HepG2 (cell line): ENCODE measurements around the gene MAVS. TPM values are rescaled to one million over a fixed set of nuclear protein-coding genes. Genes with fewer than 3 reads are reported as not detected.

ENCODE experiments used
- ASH2L ChIP-seq: fragments of 300-600, 200-600 bp; sonication (generic); IDR thresholded peaks from 2 replicates; pipeline ENCODE4 v1.7.0; 2017; ENCODE audit warnings: low read depth, mild to moderate bottlenecking, moderate library complexity, mixed read lengths, low read length; ENCODE audit not compliant: insufficient read length
- HES4 ChIP-seq: sonication (generic); formaldehyde crosslinking; IDR thresholded peaks from 2 replicates; pipeline ENCODE4 v1.9.0; 2021; ENCODE audit warnings: mild to moderate bottlenecking, missing genetic modification reagents, borderline replicate concordance
- HIVEP1 ChIP-seq: sonication (generic); formaldehyde crosslinking; IDR thresholded peaks from 2 replicates; pipeline ENCODE4 v1.4.0; 2020; ENCODE audit warnings: mild to moderate bottlenecking, missing genetic modification reagents
- MAFF ChIP-seq: IDR thresholded peaks from 2 replicates; pipeline ENCODE4 v1.6.1; 2011; ENCODE audit warnings: low read depth, low read length, improper control_type of control experiment
- NFIC ChIP-seq: IDR thresholded peaks from 2 replicates; pipeline ENCODE4 v1.6.1; 2012; ENCODE audit warnings: mild to moderate bottlenecking, low read length, inconsistent platforms
- SALL1 ChIP-seq: sonication (generic); formaldehyde crosslinking; IDR thresholded peaks from 2 replicates; pipeline ENCODE4 v1.8.0; 2022; ENCODE audit warnings: mild to moderate bottlenecking, missing genetic modification reagents
- TMF1 ChIP-seq: sonication (generic); formaldehyde crosslinking; IDR thresholded peaks from 2 replicates; pipeline ENCODE4 v1.8.1; 2022; ENCODE audit warnings: low read depth, missing genetic modification reagents
- ZFX ChIP-seq: sonication (generic); formaldehyde crosslinking; IDR thresholded peaks from 2 replicates; pipeline ENCODE4 v1.4.0; 2020; ENCODE audit warnings: mild to moderate bottlenecking, low read depth, missing genetic modification reagents, moderate library complexity
- ZNF331 ChIP-seq: sonication (generic); formaldehyde crosslinking; IDR thresholded peaks from 2 replicates; pipeline ENCODE4 v1.4.0; 2020; ENCODE audit warnings: missing genetic modification reagents
- ZNF607 ChIP-seq: sonication (generic); formaldehyde crosslinking; IDR thresholded peaks from 2 replicates; pipeline ENCODE4 v1.5.1; 2020; ENCODE audit warnings: missing genetic modification reagents, mild to moderate bottlenecking, borderline replicate concordance
- ZNF775 ChIP-seq: sonication (generic); formaldehyde crosslinking; IDR thresholded peaks from 2 replicates; pipeline ENCODE4 v1.4.0; 2020; ENCODE audit warnings: missing genetic modification reagents, mild to moderate bottlenecking, moderate library complexity, borderline replicate concordance
- polyA plus RNA-seq, 8 experiments: library from polyadenylated mRNA; depleted of rRNA in 3 of 8; stranded (reverse) in 7 of 8; unstranded in 1 of 8; fragments of >200 nt; fragmentation: Illumina TruSeq in 4 of 8; extraction: Trizol in 4 of 8; gene quantifications; 2 replicates each; pipeline versions ENCODE4 v1.2.1 to v1.2.3, GENCODE V29; 2011 to 2016; ENCODE audit warnings: low read depth in 4 of 8, missing spikeins in 1 of 8, mixed read lengths in 1 of 8; ENCODE audit not compliant: insufficient read depth in 1 of 8
- total RNA-seq, 5 experiments: library from RNA; depleted of rRNA; stranded (reverse); fragments of >200 nt; fragmentation: Illumina TruSeq; extraction: Trizol; gene quantifications; 2 replicates each; pipeline ENCODE4 v1.2.3, GENCODE V29; 2016; ENCODE audit warnings: low read depth in 1 of 5
- TF ChIP-seq, protein P1 (sequence below): sonication (generic); formaldehyde crosslinking; IDR thresholded peaks from 2 replicates; pipeline ENCODE4 v1.5.0; 2020; ENCODE audit warnings: missing genetic modification reagents
- TF ChIP-seq, protein P2 (sequence below): sonication (generic); formaldehyde crosslinking; IDR thresholded peaks from 2 replicates; pipeline ENCODE4 v1.4.0; 2020; ENCODE audit warnings: missing genetic modification reagents
- TF ChIP-seq, protein P3 (sequence below): sonication (generic); formaldehyde crosslinking; IDR thresholded peaks from 2 replicates; pipeline ENCODE4 v1.8.0; 2022; ENCODE audit warnings: mild to moderate bottlenecking, missing genetic modification reagents; ENCODE audit not compliant: insufficient replicate concordance
- TF ChIP-seq, protein P4 (sequence below): sonication (generic); formaldehyde crosslinking; conservative IDR thresholded peaks from 2 replicates; pipeline ENCODE4 v1.4.0; 2020; ENCODE audit warnings: missing genetic modification reagents
- TF ChIP-seq, protein P5 (sequence below): sonication (generic); formaldehyde crosslinking; IDR thresholded peaks from 2 replicates; pipeline ENCODE4 v1.4.0; 2020; ENCODE audit warnings: missing genetic modification reagents, borderline replicate concordance
- TF ChIP-seq, protein P6 (sequence below): sonication (generic); formaldehyde crosslinking; IDR thresholded peaks from 2 replicates; pipeline ENCODE4 v1.9.0; 2021; ENCODE audit warnings: missing genetic modification reagents, borderline replicate concordance

The MAVS gene
- total and polyA plus RNA-seq, 2 of the 13 experiments (the other 11 are each of a cell fraction or from before 2014, with no cell fraction given), result 27.3 to 36.6 TPM

DNA sequence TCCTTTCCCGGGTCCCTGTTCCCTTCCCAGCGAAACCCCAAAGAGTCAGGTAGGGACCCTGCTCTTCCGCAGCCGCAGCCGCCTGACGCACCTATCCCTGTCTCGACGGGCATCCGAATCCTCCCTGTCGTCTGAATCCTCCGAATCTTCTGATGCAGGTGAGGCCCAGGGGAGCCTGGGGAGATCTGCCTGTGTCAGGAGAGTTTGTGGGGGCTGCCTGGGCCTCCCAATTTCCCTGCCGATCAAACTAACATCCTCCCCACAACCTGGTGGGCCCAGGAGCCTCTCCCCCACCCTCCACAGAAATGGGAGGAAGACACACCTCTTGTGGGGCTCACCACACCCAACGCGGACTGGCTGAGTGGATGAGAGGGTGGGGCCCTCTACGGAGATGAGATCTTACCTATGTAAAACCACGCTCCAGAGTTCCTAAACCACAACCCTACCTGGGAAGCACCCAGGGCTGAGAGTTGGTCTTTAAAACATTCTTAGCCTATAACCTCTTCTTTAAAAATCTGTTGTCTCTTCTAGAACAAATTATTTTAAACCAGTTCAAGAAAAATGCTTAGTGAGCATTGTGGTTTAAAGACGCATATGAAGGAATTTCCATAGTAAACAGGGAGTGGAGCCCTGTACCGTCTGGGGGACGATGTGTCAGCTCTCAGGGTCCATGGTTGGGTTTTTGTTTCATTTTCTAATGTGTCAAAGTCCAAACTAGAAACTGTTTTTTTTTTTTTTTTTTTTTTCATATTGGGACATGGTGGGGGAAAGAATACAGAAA lies 48.9 kb upstream of the MAVS start (continued):
- TF ChIP-seq, protein P1, sequence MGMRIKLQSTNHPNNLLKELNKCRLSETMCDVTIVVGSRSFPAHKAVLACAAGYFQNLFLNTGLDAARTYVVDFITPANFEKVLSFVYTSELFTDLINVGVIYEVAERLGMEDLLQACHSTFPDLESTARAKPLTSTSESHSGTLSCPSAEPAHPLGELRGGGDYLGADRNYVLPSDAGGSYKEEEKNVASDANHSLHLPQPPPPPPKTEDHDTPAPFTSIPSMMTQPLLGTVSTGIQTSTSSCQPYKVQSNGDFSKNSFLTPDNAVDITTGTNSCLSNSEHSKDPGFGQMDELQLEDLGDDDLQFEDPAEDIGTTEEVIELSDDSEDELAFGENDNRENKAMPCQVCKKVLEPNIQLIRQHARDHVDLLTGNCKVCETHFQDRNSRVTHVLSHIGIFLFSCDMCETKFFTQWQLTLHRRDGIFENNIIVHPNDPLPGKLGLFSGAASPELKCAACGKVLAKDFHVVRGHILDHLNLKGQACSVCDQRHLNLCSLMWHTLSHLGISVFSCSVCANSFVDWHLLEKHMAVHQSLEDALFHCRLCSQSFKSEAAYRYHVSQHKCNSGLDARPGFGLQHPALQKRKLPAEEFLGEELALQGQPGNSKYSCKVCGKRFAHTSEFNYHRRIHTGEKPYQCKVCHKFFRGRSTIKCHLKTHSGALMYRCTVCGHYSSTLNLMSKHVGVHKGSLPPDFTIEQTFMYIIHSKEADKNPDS (CRISPR knock-in tag), result no peak
- TF ChIP-seq HIVEP1 (CRISPR knock-in tag), result 0 out of 2 replicates have a peak, but pooled peaks have one; percentile 39
- TF ChIP-seq NFIC, result no peak
- TF ChIP-seq, protein P2, sequence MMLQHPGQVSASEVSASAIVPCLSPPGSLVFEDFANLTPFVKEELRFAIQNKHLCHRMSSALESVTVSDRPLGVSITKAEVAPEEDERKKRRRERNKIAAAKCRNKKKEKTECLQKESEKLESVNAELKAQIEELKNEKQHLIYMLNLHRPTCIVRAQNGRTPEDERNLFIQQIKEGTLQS (CRISPR knock-in tag), result peak; percentile 23; the same call in 1 of the 2 replicates
- peak; percentile 9; the same call in 1 of the 2 replicates for TF ChIP-seq ZNF607 (CRISPR knock-in tag)
- TF ChIP-seq SALL1, result peak; percentile 40; the same call in 1 of the 2 replicates
- TF ChIP-seq TMF1 (CRISPR knock-in tag), result no peak
- TF ChIP-seq, protein P3, sequence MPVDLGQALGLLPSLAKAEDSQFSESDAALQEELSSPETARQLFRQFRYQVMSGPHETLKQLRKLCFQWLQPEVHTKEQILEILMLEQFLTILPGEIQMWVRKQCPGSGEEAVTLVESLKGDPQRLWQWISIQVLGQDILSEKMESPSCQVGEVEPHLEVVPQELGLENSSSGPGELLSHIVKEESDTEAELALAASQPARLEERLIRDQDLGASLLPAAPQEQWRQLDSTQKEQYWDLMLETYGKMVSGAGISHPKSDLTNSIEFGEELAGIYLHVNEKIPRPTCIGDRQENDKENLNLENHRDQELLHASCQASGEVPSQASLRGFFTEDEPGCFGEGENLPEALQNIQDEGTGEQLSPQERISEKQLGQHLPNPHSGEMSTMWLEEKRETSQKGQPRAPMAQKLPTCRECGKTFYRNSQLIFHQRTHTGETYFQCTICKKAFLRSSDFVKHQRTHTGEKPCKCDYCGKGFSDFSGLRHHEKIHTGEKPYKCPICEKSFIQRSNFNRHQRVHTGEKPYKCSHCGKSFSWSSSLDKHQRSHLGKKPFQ, result no peak
- TF ChIP-seq, protein P4, sequence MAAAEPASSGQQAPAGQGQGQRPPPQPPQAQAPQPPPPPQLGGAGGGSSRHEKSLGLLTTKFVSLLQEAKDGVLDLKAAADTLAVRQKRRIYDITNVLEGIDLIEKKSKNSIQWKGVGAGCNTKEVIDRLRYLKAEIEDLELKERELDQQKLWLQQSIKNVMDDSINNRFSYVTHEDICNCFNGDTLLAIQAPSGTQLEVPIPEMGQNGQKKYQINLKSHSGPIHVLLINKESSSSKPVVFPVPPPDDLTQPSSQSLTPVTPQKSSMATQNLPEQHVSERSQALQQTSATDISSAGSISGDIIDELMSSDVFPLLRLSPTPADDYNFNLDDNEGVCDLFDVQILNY (CRISPR knock-in tag), result no peak
- TF ChIP-seq HES4, result no peak
- 0 out of 2 replicates have a peak, but pooled peaks have one; percentile 18 for TF ChIP-seq ZFX (CRISPR knock-in tag)
- TF ChIP-seq, protein P5, sequence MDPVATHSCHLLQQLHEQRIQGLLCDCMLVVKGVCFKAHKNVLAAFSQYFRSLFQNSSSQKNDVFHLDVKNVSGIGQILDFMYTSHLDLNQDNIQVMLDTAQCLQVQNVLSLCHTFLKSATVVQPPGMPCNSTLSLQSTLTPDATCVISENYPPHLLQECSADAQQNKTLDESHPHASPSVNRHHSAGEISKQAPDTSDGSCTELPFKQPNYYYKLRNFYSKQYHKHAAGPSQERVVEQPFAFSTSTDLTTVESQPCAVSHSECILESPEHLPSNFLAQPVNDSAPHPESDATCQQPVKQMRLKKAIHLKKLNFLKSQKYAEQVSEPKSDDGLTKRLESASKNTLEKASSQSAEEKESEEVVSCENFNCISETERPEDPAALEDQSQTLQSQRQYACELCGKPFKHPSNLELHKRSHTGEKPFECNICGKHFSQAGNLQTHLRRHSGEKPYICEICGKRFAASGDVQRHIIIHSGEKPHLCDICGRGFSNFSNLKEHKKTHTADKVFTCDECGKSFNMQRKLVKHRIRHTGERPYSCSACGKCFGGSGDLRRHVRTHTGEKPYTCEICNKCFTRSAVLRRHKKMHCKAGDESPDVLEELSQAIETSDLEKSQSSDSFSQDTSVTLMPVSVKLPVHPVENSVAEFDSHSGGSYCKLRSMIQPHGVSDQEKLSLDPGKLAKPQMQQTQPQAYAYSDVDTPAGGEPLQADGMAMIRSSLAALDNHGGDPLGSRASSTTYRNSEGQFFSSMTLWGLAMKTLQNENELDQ (CRISPR knock-in tag), result no peak
- TF ChIP-seq ASH2L, result peak; percentile 80
- TF ChIP-seq ZNF331, result no peak
- TF ChIP-seq, protein P6, sequence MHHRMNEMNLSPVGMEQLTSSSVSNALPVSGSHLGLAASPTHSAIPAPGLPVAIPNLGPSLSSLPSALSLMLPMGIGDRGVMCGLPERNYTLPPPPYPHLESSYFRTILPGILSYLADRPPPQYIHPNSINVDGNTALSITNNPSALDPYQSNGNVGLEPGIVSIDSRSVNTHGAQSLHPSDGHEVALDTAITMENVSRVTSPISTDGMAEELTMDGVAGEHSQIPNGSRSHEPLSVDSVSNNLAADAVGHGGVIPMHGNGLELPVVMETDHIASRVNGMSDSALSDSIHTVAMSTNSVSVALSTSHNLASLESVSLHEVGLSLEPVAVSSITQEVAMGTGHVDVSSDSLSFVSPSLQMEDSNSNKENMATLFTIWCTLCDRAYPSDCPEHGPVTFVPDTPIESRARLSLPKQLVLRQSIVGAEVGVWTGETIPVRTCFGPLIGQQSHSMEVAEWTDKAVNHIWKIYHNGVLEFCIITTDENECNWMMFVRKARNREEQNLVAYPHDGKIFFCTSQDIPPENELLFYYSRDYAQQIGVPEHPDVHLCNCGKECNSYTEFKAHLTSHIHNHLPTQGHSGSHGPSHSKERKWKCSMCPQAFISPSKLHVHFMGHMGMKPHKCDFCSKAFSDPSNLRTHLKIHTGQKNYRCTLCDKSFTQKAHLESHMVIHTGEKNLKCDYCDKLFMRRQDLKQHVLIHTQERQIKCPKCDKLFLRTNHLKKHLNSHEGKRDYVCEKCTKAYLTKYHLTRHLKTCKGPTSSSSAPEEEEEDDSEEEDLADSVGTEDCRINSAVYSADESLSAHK (CRISPR knock-in tag), result no peak
- TF ChIP-seq ZNF775, result no peak
- TF ChIP-seq MAFF, result peak; percentile 93
